ENCODE measurements around the gene MKI67.
"Not testable (repeated sequence)": the region's sequence is repeated elsewhere in the genome, so short reads cannot be mapped to it uniquely, and the experiment has no call there.

MKI67 gene

GRCh38 chr10:128125944-128126764 lies at the start of gene MKI67:
Gene MKI67 (minus strand): TSS chr10:128126423. CDS start chr10:128125667, 756 bp downstream.
- H3K9ac ChIP-seq (ENCODE audit: low read depth in 1 of 2, low read length in 2 of 2), result peak within 1 kb of the TSS; percentile 62 to 65

GRCh38 chr10:128174581-128175559 lies 48.6 kb upstream of the MKI67 start:
- Histone ChIP-seq H3K4me1 (ENCODE audit: control insufficient read depth in 2 of 2, insufficient read depth in 2 of 2, low read length in 2 of 2) (no peaks in the 10 kb centered on the region), H3K27me3 (ENCODE audit: control insufficient read depth in 2 of 2, insufficient read depth in 2 of 2, low read length in 2 of 2) (no peaks in the 10 kb centered on the region), H3K36me3 (ENCODE audit: control insufficient read depth in 2 of 2, insufficient read depth in 2 of 2, low read length in 2 of 2) (no peaks in the 10 kb centered on the region), H3K27ac (ENCODE audit: low read depth in 2 of 2, low read length in 2 of 2) (no peak overlapping the region), H3K9me3 (ENCODE audit: control insufficient read depth in 2 of 2, low read length in 2 of 2) (peaks cover 0 to 7% of the 10 kb centered on the region in 2 donors), H3K4me3 (ENCODE audit: low read length in 2 of 2) (no peak overlapping the region), H3K9ac (ENCODE audit: low read depth in 1 of 2, low read length in 2 of 2) (no peak overlapping the region)

More at GRCh38 chr10:128125944-128126764, at the start of gene MKI67:
- peaks cover 9 to 11% of the 10 kb centered on the region in 2 donors for H3K4me1 ChIP-seq (ENCODE audit: control insufficient read depth in 2 of 2, insufficient read depth in 2 of 2, low read length in 2 of 2)
- H3K27ac ChIP-seq (ENCODE audit: low read depth in 2 of 2, low read length in 2 of 2), result peak within 1 kb of the TSS in 1 of 2 donors; percentile 16
- no peaks in the 10 kb centered on the region for H3K27me3 ChIP-seq (ENCODE audit: control insufficient read depth in 2 of 2, insufficient read depth in 2 of 2, low read length in 2 of 2)
- H3K9me3 ChIP-seq (ENCODE audit: control insufficient read depth in 2 of 2, low read length in 2 of 2), result no peaks in the 10 kb centered on the region
- peak within 1 kb of the TSS; percentile 63 to 81 for H3K4me3 ChIP-seq (ENCODE audit: low read length in 2 of 2)
- H3K36me3 ChIP-seq (ENCODE audit: control insufficient read depth in 2 of 2, insufficient read depth in 2 of 2, low read length in 2 of 2), result no peaks in the 10 kb centered on the region

GRCh38 chr10:128173386-128173785 lies 47.2 kb upstream of the MKI67 start:
- no peak overlapping the region for H3K4me3 ChIP-seq (ENCODE audit: low read length in 2 of 2)
- no peak overlapping the region for H3K27ac ChIP-seq (ENCODE audit: low read depth in 2 of 2, low read length in 2 of 2)
- H3K9me3 ChIP-seq (ENCODE audit: control insufficient read depth in 2 of 2, low read length in 2 of 2), result peaks cover 0 to 7% of the 10 kb centered on the region in 2 donors
- H3K27me3 ChIP-seq (ENCODE audit: control insufficient read depth in 2 of 2, insufficient read depth in 2 of 2, low read length in 2 of 2), result peaks cover 0 to 6% of the 10 kb centered on the region in 2 donors
- H3K4me1 ChIP-seq (ENCODE audit: control insufficient read depth in 2 of 2, insufficient read depth in 2 of 2, low read length in 2 of 2), result no peaks in the 10 kb centered on the region
- no peaks in the 10 kb centered on the region for H3K36me3 ChIP-seq (ENCODE audit: control insufficient read depth in 2 of 2, insufficient read depth in 2 of 2, low read length in 2 of 2)
- H3K9ac ChIP-seq (ENCODE audit: low read depth in 1 of 2, low read length in 2 of 2), result no peak overlapping the region

- Histone ChIP-seq H3K9ac (ENCODE audit: low read depth in 1 of 2, low read length in 2 of 2) (no peak overlapping the region), H3K9me3 (ENCODE audit: control insufficient read depth in 2 of 2, low read length in 2 of 2) (peaks cover 0 to 7% of the 10 kb centered on the region in 2 donors), H3K27me3 (ENCODE audit: control insufficient read depth in 2 of 2, insufficient read depth in 2 of 2, low read length in 2 of 2) (peaks cover 0 to 6% of the 10 kb centered on the region in 2 donors), H3K4me1 (ENCODE audit: control insufficient read depth in 2 of 2, insufficient read depth in 2 of 2, low read length in 2 of 2) (no peaks in the 10 kb centered on the region), H3K4me3 (ENCODE audit: low read length in 2 of 2) (no peak overlapping the region), H3K36me3 (ENCODE audit: control insufficient read depth in 2 of 2, insufficient read depth in 2 of 2, low read length in 2 of 2) (no peaks in the 10 kb centered on the region), H3K27ac (ENCODE audit: low read depth in 2 of 2, low read length in 2 of 2) (no peak overlapping the region)
Observed at GRCh38 chr10:128172756-128173155, 46.5 kb upstream of the MKI67 start.

GRCh38 chr10:128169811-128170379 lies 43.7 kb upstream of the MKI67 start:
- H3K4me1 ChIP-seq (ENCODE audit: control insufficient read depth in 2 of 2, insufficient read depth in 2 of 2, low read length in 2 of 2), result no peaks in the 10 kb centered on the region
- no peaks in the 10 kb centered on the region for H3K36me3 ChIP-seq (ENCODE audit: control insufficient read depth in 2 of 2, insufficient read depth in 2 of 2, low read length in 2 of 2)
- H3K4me3 ChIP-seq (ENCODE audit: low read length in 2 of 2), result no peak overlapping the region
- H3K27me3 ChIP-seq (ENCODE audit: control insufficient read depth in 2 of 2, insufficient read depth in 2 of 2, low read length in 2 of 2), result peaks cover 0 to 6% of the 10 kb centered on the region in 2 donors
- H3K27ac ChIP-seq (ENCODE audit: low read depth in 2 of 2, low read length in 2 of 2), result no peak overlapping the region
- peaks cover 0 to 7% of the 10 kb centered on the region in 2 donors for H3K9me3 ChIP-seq (ENCODE audit: control insufficient read depth in 2 of 2, low read length in 2 of 2)
- no peak overlapping the region for H3K9ac ChIP-seq (ENCODE audit: low read depth in 1 of 2, low read length in 2 of 2)

- Histone ChIP-seq H3K27me3 (ENCODE audit: control insufficient read depth in 2 of 2, insufficient read depth in 2 of 2, low read length in 2 of 2) (peaks cover 0 to 6% of the 10 kb centered on the region in 2 donors), H3K27ac (ENCODE audit: low read depth in 2 of 2, low read length in 2 of 2) (no peak overlapping the region), H3K4me3 (ENCODE audit: low read length in 2 of 2) (no peak overlapping the region), H3K36me3 (ENCODE audit: control insufficient read depth in 2 of 2, insufficient read depth in 2 of 2, low read length in 2 of 2) (no peaks in the 10 kb centered on the region), H3K9me3 (ENCODE audit: control insufficient read depth in 2 of 2, low read length in 2 of 2) (peaks cover 0 to 2% of the 10 kb centered on the region in 2 donors), H3K4me1 (ENCODE audit: control insufficient read depth in 2 of 2, insufficient read depth in 2 of 2, low read length in 2 of 2) (no peaks in the 10 kb centered on the region), H3K9ac (ENCODE audit: low read depth in 1 of 2, low read length in 2 of 2) (no peak overlapping the region)
Observed at GRCh38 chr10:128167926-128168520, 41.8 kb upstream of the MKI67 start.

GRCh38 chr10:128167123-128167522 lies 40.9 kb upstream of the MKI67 start:
- H3K27me3 ChIP-seq (ENCODE audit: control insufficient read depth in 2 of 2, insufficient read depth in 2 of 2, low read length in 2 of 2), result not testable (repeated sequence)

GRCh38 chr10:128166151-128166550 lies 39.9 kb upstream of the MKI67 start:
- Histone ChIP-seq H3K4me3 (ENCODE audit: low read length in 2 of 2) (no peak overlapping the region), H3K4me1 (ENCODE audit: control insufficient read depth in 2 of 2, insufficient read depth in 2 of 2, low read length in 2 of 2) (no peaks in the 10 kb centered on the region), H3K27me3 (ENCODE audit: control insufficient read depth in 2 of 2, insufficient read depth in 2 of 2, low read length in 2 of 2) (peaks cover 0 to 6% of the 10 kb centered on the region in 2 donors), H3K27ac (ENCODE audit: low read depth in 2 of 2, low read length in 2 of 2) (no peak overlapping the region), H3K36me3 (ENCODE audit: control insufficient read depth in 2 of 2, insufficient read depth in 2 of 2, low read length in 2 of 2) (no peaks in the 10 kb centered on the region), H3K9me3 (ENCODE audit: control insufficient read depth in 2 of 2, low read length in 2 of 2) (no peaks in the 10 kb centered on the region), H3K9ac (ENCODE audit: low read depth in 1 of 2, low read length in 2 of 2) (no peak overlapping the region)

More at GRCh38 chr10:128167123-128167522, 40.9 kb upstream of the MKI67 start:
- not testable (repeated sequence) for H3K9me3 ChIP-seq (ENCODE audit: control insufficient read depth in 2 of 2, low read length in 2 of 2); H3K4me1 ChIP-seq (ENCODE audit: control insufficient read depth in 2 of 2, insufficient read depth in 2 of 2, low read length in 2 of 2); H3K27ac ChIP-seq (ENCODE audit: low read depth in 2 of 2, low read length in 2 of 2); H3K4me3 ChIP-seq (ENCODE audit: low read length in 2 of 2); H3K9ac ChIP-seq (ENCODE audit: low read depth in 1 of 2, low read length in 2 of 2); H3K36me3 ChIP-seq (ENCODE audit: control insufficient read depth in 2 of 2, insufficient read depth in 2 of 2, low read length in 2 of 2)

- Histone ChIP-seq H3K9me3 (ENCODE audit: control insufficient read depth in 2 of 2, low read length in 2 of 2) (no peaks in the 10 kb centered on the region), H3K27me3 (ENCODE audit: control insufficient read depth in 2 of 2, insufficient read depth in 2 of 2, low read length in 2 of 2) (peaks cover 0 to 6% of the 10 kb centered on the region in 2 donors), H3K27ac (ENCODE audit: low read depth in 2 of 2, low read length in 2 of 2) (no peak overlapping the region), H3K4me1 (ENCODE audit: control insufficient read depth in 2 of 2, insufficient read depth in 2 of 2, low read length in 2 of 2) (no peaks in the 10 kb centered on the region), H3K4me3 (ENCODE audit: low read length in 2 of 2) (no peak overlapping the region), H3K9ac (ENCODE audit: low read depth in 1 of 2, low read length in 2 of 2) (no peak overlapping the region), H3K36me3 (ENCODE audit: control insufficient read depth in 2 of 2, insufficient read depth in 2 of 2, low read length in 2 of 2) (no peaks in the 10 kb centered on the region)
Observed at GRCh38 chr10:128165536-128165935, 39.3 kb upstream of the MKI67 start.
